ENCODE data around the gene OR8G5.

DNA sequence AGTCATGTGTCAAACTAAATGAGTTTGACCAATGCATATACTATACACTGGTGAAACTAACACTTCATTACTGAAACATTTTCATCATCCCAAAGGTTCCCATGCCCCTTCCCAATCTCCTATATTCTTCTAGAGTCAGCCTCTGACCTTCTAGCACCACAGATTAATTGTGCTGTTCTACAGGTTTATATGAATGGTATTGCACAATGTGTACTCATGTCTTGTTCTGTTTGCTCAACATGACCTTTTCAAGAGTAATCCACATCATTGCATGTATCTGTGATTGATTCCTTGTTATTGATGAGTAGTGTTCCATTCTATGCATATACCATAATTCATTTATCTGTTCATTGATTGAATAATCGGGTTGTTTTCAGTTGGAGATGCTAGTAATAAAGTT lies 22.8 kb upstream of the OR8G5 start:
- TF ChIP-seq, protein P1, sequence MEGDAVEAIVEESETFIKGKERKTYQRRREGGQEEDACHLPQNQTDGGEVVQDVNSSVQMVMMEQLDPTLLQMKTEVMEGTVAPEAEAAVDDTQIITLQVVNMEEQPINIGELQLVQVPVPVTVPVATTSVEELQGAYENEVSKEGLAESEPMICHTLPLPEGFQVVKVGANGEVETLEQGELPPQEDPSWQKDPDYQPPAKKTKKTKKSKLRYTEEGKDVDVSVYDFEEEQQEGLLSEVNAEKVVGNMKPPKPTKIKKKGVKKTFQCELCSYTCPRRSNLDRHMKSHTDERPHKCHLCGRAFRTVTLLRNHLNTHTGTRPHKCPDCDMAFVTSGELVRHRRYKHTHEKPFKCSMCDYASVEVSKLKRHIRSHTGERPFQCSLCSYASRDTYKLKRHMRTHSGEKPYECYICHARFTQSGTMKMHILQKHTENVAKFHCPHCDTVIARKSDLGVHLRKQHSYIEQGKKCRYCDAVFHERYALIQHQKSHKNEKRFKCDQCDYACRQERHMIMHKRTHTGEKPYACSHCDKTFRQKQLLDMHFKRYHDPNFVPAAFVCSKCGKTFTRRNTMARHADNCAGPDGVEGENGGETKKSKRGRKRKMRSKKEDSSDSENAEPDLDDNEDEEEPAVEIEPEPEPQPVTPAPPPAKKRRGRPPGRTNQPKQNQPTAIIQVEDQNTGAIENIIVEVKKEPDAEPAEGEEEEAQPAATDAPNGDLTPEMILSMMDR (IDR thresholded peaks at IDR 0.05): no peak
- no peak for TF ChIP-seq POLR2A (IDR thresholded peaks at IDR 0.05)

Measured in lower leg skin (tissue), 3 donors.